Esophagus squamous epithelium (tissue), 4 donors: ENCODE results near the gene ANKRD16.

Source experiments
- CTCF ChIP-seq, 6 experiments: fragments of 450-650 bp in 4 of 6; fragments of 200-600 bp in 2 of 6; sonication (generic) in 2 of 6; IDR thresholded peaks; one replicate each; pipeline ENCODE4 v1.5.1; 2016 to 2019; ENCODE audit warnings: antibody characterized with exemption in 6 of 6, mild to moderate bottlenecking in 4 of 6, moderate library complexity in 4 of 6
- POLR2A ChIP-seq, 4 donors: fragments of 450-650 bp; IDR thresholded peaks; one replicate each; pipeline ENCODE4 v1.6.1; 2017; ENCODE audit warnings: antibody characterized with exemption in 4 of 4, mild to moderate bottlenecking in 4 of 4, moderate library complexity in 3 of 4

DNA sequence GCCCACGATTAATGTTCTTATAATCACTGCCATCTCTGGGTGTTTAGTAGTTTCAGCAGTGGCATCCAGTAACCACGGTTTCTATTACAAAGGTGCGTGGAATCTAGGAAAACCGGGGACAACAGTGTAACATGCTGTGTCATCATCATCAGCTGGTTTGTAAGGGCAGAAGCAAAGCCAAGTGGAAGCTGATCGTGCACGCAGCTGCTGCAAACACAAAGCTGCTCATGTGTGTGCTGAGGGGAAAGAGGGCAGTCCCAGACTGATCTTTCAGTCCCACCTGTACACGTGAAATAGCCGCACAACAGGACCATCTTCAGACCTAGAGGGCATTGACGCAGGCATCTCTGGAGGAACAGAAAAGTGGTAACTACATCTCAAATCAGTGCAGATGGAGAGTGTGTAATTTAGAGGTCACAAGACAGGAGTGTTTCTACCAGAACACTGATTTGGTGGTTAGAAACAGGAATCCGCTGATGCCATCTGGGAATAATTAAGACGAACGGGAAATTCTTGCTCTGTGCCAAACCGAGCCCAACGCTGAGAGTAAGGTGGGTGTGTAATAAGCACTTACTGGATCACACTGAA is 13.4 kb downstream of the ANKRD16 start:
- TF ChIP-seq CTCF (IDR thresholded peaks at IDR 0.05) (no peak), POLR2A (IDR thresholded peaks at IDR 0.05) (no peak)
